RWPE1 (cell line): ENCODE data around the gene PRKD3.

Experiments used
- CTCF ChIA-PET: fragments of 350-600 bp; sonication (Branson Sonifier 250); formaldehyde crosslinking; extraction: SDS; loops from one replicate; lab custom pipeline; 2021; lab: Yijun Ruan, JAX
- POLR2A ChIA-PET: fragments of 400-600 bp; formaldehyde crosslinking; extraction: SDS; loops from one replicate; lab custom pipeline; 2020; ENCODE audit warnings: antibody characterized with exemption; ENCODE audit not compliant: low non-redundant PET; lab: Yijun Ruan, JAX
- DNase-seq: peaks from one replicate; pipeline ENCODE4 v3.0.0; 2012; ENCODE audit warnings: low spot score
- H3K27ac ChIP-seq: fragments of 450-650 bp; 2 replicates; pipeline ENCODE4 v1.5.1; 2017
- CTCF ChIP-seq: fragments of 450-650 bp; conservative IDR thresholded peaks from 2 replicates; pipeline ENCODE4 v1.5.1; 2017; ENCODE audit warnings: low read depth, mild to moderate bottlenecking

PRKD3 gene

DNA sequence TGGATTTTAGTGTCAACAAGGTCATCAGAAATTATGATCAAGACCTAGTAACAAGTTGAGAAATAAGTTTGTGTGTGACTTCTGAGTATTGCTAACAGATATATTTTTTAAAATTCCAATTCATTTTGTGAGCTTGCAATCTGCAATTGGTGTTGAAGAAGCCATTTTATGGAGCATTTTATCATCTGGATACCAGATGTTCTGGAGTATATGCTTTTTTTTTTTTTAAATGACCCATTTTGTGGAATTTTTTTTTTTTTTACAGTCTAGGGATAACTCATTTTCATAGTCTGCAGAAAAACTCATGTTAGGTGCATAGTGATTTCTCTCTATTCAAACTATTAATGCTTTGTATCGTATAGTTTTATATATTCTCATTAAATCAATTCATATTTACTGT is 32.4 kb upstream of the PRKD3 start:
- CTCF ChIA-PET, result no interaction called here
- POLR2A ChIA-PET, result no interaction called here
- TF ChIP-seq CTCF, result no peak

GRCh38 chr2:37356299-37356698 is 31.7 kb upstream of the PRKD3 start:
- no peak for DNase-seq
- no peak for TF ChIP-seq CTCF
- H3K27ac ChIP-seq, result no peak overlapping the region
- POLR2A ChIA-PET, result no interaction called here
- CTCF ChIA-PET, result no interaction called here

More for the DNA sequence above, 32.4 kb upstream of the PRKD3 start:
- no peak overlapping the region for H3K27ac ChIP-seq
- no peak for DNase-seq

DNA sequence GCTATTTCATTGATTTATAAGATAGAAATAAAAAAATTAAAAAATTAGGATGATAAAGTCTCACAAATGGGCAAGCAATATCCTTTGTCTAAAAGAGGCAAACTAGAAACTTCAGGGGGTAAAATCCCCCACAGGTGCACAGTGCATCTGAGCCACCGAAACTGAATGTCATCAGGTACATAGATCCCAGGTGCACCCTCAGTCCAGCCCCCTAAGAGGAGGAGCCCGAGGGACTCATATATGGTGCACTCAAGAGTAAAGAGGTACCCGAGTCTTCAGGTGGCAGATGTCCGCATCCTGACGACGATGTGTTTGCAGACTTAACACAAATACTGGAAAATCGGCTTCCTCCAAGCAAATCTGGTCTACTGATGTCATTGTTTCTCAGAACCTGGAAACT is 31.1 kb upstream of the PRKD3 start:
- H3K27ac ChIP-seq, result no peak overlapping the region
- POLR2A ChIA-PET, result no interaction called here
- no peak for DNase-seq
- CTCF ChIA-PET, result no interaction called here
- no peak for TF ChIP-seq CTCF

DNA sequence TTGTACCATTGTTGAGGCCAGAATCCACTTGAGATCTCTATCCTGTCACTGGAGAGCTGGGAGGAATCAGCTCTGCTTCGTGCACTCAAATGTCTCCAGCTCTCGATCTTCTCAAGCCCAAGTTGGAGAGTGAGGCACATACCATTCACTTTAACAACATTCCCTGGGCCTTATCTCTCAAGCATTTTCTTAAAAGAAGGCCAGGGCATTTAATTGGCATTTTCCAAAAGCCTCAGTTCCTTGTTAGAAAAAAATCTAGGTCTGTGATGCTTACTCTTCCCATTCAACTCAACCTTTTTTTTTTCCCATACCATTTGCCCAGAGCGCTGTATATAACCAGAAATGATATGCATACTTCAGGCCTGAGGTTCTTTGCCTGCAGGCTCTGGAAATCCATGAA is 29.9 kb upstream of the PRKD3 start:
- H3K27ac ChIP-seq, result no peak overlapping the region
- ChIA-PET CTCF (no interaction called here), POLR2A (no interaction called here)
- no peak for DNase-seq
- TF ChIP-seq CTCF, result no peak

- POLR2A ChIA-PET, result no interaction called here
- TF ChIP-seq CTCF, result no peak
- H3K27ac ChIP-seq, result no peak overlapping the region
- DNase-seq, result no peak
- CTCF ChIA-PET, result no interaction called here
Observed at GRCh38 chr2:37350034-37350433, 25.4 kb upstream of the PRKD3 start.

GRCh38 chr2:37349231-37349860 is 24.7 kb upstream of the PRKD3 start:
- no peak for TF ChIP-seq CTCF
- POLR2A ChIA-PET, result no interaction called here
- DNase-seq, result no peak
- no peak overlapping the region for H3K27ac ChIP-seq
- CTCF ChIA-PET, result no interaction called here
